HG03575 (cell line): ENCODE data around the gene ROR2.
"Not testable (repeated sequence)": the region's sequence is repeated elsewhere in the genome, so short reads cannot be mapped to it uniquely, and the experiment has no call there.

Experiments used
- ATAC-seq: cut with Tn5 transposase; IDR thresholded peaks from one replicate; pipeline ENCODE4 v1.9.1; 2021; ENCODE audit not compliant: unreplicated experiment, insufficient number of reproducible peaks, low FRiP score; ENCODE audit errors: extremely low read depth

The ROR2 gene

GRCh38 chr9:91933556-91934352 is 16.3 kb downstream of the ROR2 start:
- no peak for ATAC-seq

GRCh38 chr9:91930475-91930874 is 19.6 kb downstream of the ROR2 start:
- ATAC-seq, result no peak

DNA sequence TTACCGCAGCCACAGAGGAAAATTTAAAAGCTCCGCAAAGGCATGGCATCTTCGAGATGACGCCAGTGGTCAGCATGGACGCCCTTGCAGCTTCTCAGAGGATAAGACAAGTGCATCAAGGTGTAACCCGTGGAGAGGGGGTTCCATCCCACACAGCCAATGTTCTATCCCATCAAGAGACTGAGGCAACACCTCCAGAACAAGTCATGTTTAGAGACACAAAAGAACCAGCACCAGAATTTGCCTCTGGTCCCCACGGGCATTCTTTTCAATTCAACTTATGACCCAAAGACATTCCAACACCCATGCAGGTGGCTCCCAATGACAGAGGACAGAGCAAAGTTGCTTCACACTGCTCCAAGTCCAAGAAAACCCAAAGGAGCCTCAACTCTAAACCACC is 20.7 kb downstream of the ROR2 start:
- ATAC-seq, result no peak

GRCh38 chr9:91927922-91928510 is 22.0 kb downstream of the ROR2 start:
- no peak for ATAC-seq

- ATAC-seq, result no peak
Observed at GRCh38 chr9:91924090-91924489, 25.9 kb downstream of the ROR2 start.

DNA sequence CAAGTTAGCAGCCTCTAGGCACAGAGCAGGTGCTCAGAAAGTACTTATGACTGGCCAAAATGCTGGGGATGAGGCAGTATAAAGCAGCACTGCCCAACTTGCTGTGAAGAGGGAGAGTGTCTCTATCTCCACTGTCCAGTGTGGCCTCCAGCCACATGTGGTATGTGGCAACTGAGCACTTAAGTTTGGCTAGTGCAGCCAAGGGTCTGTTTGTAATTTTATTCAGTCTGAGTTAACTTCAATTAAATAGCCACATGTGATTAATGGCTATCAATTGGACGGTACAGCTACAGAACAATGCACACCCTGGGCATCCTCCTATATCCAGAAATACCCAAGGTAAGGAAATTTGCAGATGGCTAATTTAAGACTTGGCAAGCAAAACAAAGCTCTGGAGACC is 26.9 kb downstream of the ROR2 start:
- no peak for ATAC-seq

GRCh38 chr9:91921371-91921770 is 28.7 kb downstream of the ROR2 start:
- ATAC-seq, result no peak

GRCh38 chr9:91920630-91921350 is 29.2 kb downstream of the ROR2 start:
- ATAC-seq, result no peak

GRCh38 chr9:91919621-91920020 is 30.4 kb downstream of the ROR2 start:
- ATAC-seq, result no peak

DNA sequence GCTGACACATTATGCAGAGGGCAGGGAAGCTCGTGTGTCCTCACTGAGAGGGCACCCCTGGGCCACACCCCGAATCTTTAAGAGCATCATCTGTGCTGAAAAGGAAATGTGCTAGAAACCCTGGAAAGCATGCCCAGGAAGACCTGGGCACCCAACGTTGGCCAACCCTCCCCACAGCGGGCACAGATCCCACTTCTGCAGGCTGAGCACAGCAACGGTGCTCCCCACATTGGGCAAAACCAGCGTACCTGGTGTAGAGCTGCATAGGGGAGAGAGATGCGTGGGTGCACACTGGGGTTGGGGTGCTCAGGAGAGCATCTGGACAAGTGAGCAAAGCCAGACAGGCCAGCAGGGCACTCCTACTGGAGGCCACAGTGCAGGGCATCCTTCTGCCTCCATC is 32.6 kb downstream of the ROR2 start:
- no peak for ATAC-seq

DNA sequence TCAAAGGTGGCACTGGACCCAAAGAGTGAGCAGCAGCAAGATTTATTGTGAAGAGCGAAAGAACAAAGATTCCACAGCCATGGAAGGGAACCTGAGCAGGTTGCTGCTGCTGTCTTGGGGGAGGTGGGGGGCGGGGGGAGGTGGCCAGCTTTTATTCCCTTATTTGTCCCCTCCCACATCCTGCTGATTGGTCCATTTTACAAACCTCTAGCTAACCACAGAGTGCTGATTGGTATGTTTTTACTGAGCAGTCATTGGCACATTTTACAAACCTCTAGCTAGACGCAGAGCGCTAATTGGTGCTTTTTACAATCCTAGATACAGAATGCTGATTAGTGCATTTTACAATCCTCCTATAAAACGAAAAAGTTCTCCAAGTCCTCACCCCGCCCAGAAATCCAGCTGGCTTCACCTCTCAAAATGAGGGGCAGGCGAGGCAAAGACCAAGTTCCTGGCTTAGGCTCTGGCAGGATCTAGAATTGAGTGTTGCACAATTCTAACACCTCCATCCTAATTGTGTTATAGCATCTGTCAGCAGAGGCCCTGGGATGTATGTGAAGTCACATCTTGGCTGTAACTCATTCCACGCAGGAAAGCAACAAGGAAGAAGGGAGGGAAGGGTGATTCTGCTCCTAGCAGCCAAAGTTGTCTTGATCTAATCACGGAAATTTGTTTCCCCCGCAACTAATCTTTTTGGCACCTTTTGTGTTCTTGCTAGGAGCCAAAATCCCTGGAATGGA is 34.3 kb downstream of the ROR2 start:
- no peak for ATAC-seq

DNA sequence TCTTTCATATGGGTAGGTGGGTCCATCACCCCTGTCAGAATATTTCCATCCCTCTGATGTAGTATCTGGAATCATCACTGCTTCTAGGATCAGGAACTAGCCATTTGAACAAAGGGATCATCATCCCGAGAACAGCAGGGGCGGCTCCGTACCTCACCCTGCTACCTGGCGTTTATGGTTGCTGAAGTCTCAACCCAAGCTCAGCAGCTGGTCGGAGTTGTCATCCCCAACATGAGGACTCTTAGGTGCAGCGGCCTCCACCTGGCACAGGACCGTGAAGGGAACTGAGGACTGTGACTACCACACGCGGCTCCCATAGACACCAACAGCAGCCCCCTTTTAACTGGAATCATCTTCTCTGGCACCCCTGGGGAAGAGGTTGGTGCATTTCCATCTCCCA is 35.1 kb downstream of the ROR2 start:
- ATAC-seq, result no peak

DNA sequence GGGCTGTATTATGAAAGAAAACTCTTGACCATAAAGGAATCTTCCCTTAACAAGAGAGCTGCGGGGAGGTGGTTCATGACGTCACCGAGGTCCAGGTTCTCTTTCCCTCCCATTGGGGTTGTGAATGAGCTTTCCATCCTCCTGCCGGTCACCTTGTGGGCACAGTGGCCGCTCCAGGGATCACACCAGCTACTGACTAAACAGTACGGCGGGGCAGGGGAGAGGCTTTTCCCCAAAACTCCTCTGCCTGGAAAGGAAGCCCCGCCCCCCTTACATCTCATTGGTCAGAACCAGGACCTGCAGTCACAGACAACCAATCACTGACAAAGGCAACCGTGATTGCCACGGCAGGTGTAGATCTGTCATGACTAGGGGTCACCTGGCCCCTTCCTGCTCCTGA is 35.6 kb downstream of the ROR2 start:
- no peak for ATAC-seq

DNA sequence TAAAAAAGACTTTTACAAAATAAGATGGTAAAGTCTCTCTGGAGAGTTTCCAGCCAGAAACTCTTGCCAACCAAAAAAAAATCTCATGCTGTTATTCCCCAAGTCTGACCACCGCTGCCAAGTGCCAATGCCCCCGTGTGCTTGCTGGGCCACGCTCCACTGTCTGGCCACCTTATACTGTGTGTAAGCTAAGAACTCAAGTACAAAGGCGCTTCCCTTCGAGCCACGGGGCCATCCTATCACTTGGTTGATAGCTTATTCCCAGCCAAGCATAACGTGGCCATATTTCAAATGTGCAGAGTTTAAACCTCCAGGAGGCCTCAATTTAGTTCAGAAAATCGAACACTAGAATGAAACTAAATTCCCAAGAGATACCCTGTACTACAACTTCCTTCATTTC is 36.0 kb downstream of the ROR2 start:
- no peak for ATAC-seq

DNA sequence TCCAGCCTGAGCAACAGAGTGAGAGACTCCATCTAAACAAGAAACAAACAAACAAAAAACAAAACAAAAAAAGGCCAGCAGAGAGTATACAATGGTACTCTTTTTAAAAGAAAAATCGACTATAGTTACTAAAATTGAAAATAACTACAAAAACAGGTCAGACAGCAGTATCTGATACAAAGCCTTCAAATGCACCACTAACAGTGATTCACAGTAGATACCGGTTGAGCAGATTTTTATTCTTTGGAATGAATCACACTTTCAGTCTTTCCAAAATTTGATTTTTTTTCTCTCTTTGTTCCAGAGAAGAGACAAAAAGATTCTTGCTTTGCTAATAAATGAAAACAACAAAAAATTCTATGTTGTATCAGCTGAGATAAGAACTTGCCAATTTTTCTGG is 36.9 kb downstream of the ROR2 start:
- no peak for ATAC-seq

GRCh38 chr9:91911657-91912056 is 38.4 kb downstream of the ROR2 start:
- ATAC-seq, result no peak

DNA sequence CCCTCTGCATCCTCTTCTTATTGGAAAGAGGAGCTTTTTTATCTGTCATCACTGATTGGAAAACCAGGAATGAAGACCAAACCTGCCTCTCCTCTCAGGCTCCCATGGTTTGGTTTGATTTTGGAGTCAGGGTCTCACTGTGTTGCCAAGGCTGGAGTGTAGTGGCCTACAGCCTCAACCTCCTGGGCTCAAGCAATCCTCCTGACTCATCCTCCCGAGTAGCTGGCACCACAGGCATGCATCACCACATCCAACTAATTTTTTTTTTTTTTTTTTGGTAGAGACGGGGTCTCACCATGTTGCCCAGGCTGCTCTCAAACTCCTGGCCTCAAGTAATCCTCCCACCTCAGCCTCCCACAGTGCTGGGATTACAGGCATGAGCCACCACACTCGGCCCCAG is 40.8 kb downstream of the ROR2 start:
- not testable (repeated sequence) for ATAC-seq

GRCh38 chr9:91908746-91909145 is 41.3 kb downstream of the ROR2 start:
- ATAC-seq, result no peak

- ATAC-seq, result no peak
Observed at GRCh38 chr9:91908293-91908623, 41.8 kb downstream of the ROR2 start.
